Esophagus muscularis mucosa (tissue), 4 donors: ENCODE measurements around the gene SUFU. TPM values are rescaled to one million over a fixed set of nuclear protein-coding genes. Genes with fewer than 3 reads are reported as not detected.

Experiments used
- DNase-seq: peaks from one replicate; pipeline ENCODE4 v3.0.0-alpha.2; 2017; ENCODE audit errors: extremely low spot score
- H3K27ac ChIP-seq, 4 donors: fragments of 200-600 bp; sonication (generic); replicated peaks in 1 of 4; 1 replicate in 3 of 4; 2 replicates in 1 of 4; pipeline ENCODE4 v1.5.1; 2016 to 2019; ENCODE audit warnings: mild to moderate bottlenecking in 1 of 4
- H3K27me3 ChIP-seq, 4 donors: fragments of 200-600 bp; sonication (generic); one replicate each; pipeline versions ENCODE4 v1.5.1 to v1.6.0; 2016 to 2019
- H3K36me3 ChIP-seq, 4 donors: fragments of 200-600 bp; sonication (generic); one replicate each; pipeline ENCODE4 v1.5.1; 2016 to 2019
- H3K4me1 ChIP-seq, 4 donors: fragments of 200-600 bp; sonication (generic); one replicate each; pipeline ENCODE4 v1.5.1; 2016 to 2019
- H3K4me3 ChIP-seq, 4 donors: fragments of 200-600 bp; sonication (generic); 1 replicate in 2 of 4; 2 replicates in 2 of 4; pipeline ENCODE4 v1.5.1; 2016 to 2019; ENCODE audit warnings: mild to moderate bottlenecking in 4 of 4, moderate library complexity in 1 of 4
- H3K9me3 ChIP-seq, 4 donors: fragments of 200-600 bp; sonication (generic); 1 replicate in 3 of 4; 2 replicates in 1 of 4; pipeline ENCODE4 v1.5.1; 2016 to 2019
- CTCF ChIP-seq, 3 experiments: fragments of 200-600 bp in 2 of 3; fragments of 450-650 bp in 1 of 3; sonication (generic) in 2 of 3; IDR thresholded peaks; one replicate each; pipeline ENCODE4 v1.5.1; 2017 to 2019; ENCODE audit warnings: antibody characterized with exemption in 3 of 3, mild to moderate bottlenecking in 2 of 3, moderate library complexity in 1 of 3
- EP300 ChIP-seq: sonication (generic); formaldehyde crosslinking; IDR thresholded peaks from one replicate; pipeline ENCODE4 v1.6.1; 2017; ENCODE audit warnings: antibody characterized with exemption
- POLR2A ChIP-seq: fragments of 450-650 bp; IDR thresholded peaks from one replicate; pipeline ENCODE4 v1.6.1; 2017; ENCODE audit warnings: antibody characterized with exemption, moderate library complexity, mild to moderate bottlenecking, low read depth
- POLR2AphosphoS5 ChIP-seq, 2 donors: sonication (generic); formaldehyde crosslinking; IDR thresholded peaks; one replicate each; pipeline ENCODE4 v1.6.1; 2017; ENCODE audit warnings: antibody characterized with exemption in 2 of 2
- WGBS: methylation state at CpG from one replicate; pipeline ENCODE4 v1.1.5; 2018; 5-methylcytosine and 5-hydroxymethylcytosine counted together
- intact Hi-C: fragments of 100-400 bp; cut with DNase I; formaldehyde crosslinking; loops from one replicate; pipeline ENCODE4 v1.15.1; 2023
- total RNA-seq, 4 donors: library from RNA; depleted of rRNA; stranded (reverse); fragments of >200 nt; gene quantifications; one replicate each; pipeline versions ENCODE4 v1.1.0 to v1.2.1, GENCODE V29; 2016

SUFU gene
- total RNA-seq, 4 donors from 2014 or later: 5.0 to 11.7 (median 10.1) TPM

GRCh38 chr10:102627736-102628293 is 124.0 kb downstream of the SUFU start:
- Histone ChIP-seq H3K27me3 (no peaks in the 10 kb centered on the region), H3K4me1 (peaks cover 57 to 83% (median 77%) of the 10 kb centered on the region in 4 donors), H3K4me3 (no peak overlapping the region), H3K36me3 (peaks cover 0 to 17% (median 13%) of the 10 kb centered on the region in 4 donors), H3K9me3 (no peaks in the 10 kb centered on the region), H3K27ac (peak overlapping the region; percentile 81 to 90 (median 84))
- 42% methylated on average over 5 of the region's 9 CpGs for WGBS
- TF ChIP-seq EP300: no peak
- no peak for DNase-seq
- intact Hi-C loops: no loop called here

- peaks cover 63 to 89% (median 83%) of the 10 kb centered on the region in 4 donors for H3K4me1 ChIP-seq
- intact Hi-C loops: no loop called here
- H3K4me3 ChIP-seq: no peak overlapping the region
- no peaks in the 10 kb centered on the region for H3K9me3 ChIP-seq
- no peak for DNase-seq
- peak overlapping the region; percentile 81 to 90 (median 84) for H3K27ac ChIP-seq
- 59% methylated on average over 11 of the region's 11 CpGs for WGBS
- peaks cover 0 to 17% (median 13%) of the 10 kb centered on the region in 4 donors for H3K36me3 ChIP-seq
- H3K27me3 ChIP-seq: no peaks in the 10 kb centered on the region
- TF ChIP-seq EP300: no peak
- TF ChIP-seq CTCF (IDR thresholded peaks at IDR 0.05): no peak
Observed at GRCh38 chr10:102628451-102628911, 124.7 kb downstream of the SUFU start.

- TF ChIP-seq EP300: no peak
- H3K9me3 ChIP-seq: no peaks in the 10 kb centered on the region
- H3K4me3 ChIP-seq: no peak overlapping the region
- no peaks in the 10 kb centered on the region for H3K27me3 ChIP-seq
- 69% methylated on average over 16 of the region's 22 CpGs for WGBS
- peaks cover 66 to 97% (median 84%) of the 10 kb centered on the region in 4 donors for H3K4me1 ChIP-seq
- H3K36me3 ChIP-seq: peaks cover 0 to 17% (median 13%) of the 10 kb centered on the region in 4 donors
- H3K27ac ChIP-seq: peak overlapping the region; percentile 37 to 90 (median 82)
- intact Hi-C loops: no loop called here
- no peak for DNase-seq
Observed at GRCh38 chr10:102629661-102630614, 126.2 kb downstream of the SUFU start.

GRCh38 chr10:102630663-102631062 is 126.9 kb downstream of the SUFU start:
- H3K27ac ChIP-seq: peak overlapping the region in 2 of 4 donors; percentile 37 to 81
- TF ChIP-seq CTCF (IDR thresholded peaks at IDR 0.05): no peak
- TF ChIP-seq POLR2AphosphoS5 (IDR thresholded peaks at IDR 0.05): no peak
- TF ChIP-seq POLR2A: no peak
- TF ChIP-seq EP300: no peak
- WGBS: 78% methylated on average over 6 of the region's 6 CpGs
- H3K27me3 ChIP-seq: no peaks in the 10 kb centered on the region
- H3K4me1 ChIP-seq: peaks cover 59 to 91% (median 77%) of the 10 kb centered on the region in 4 donors
- H3K4me3 ChIP-seq: no peak overlapping the region
- intact Hi-C loops: no loop called here
- no peaks in the 10 kb centered on the region for H3K9me3 ChIP-seq
- peaks cover 0 to 17% (median 13%) of the 10 kb centered on the region in 4 donors for H3K36me3 ChIP-seq
- DNase-seq: no peak

GRCh38 chr10:102631525-102632393 is 128.0 kb downstream of the SUFU start:
- Histone ChIP-seq H3K4me3 (no peak overlapping the region), H3K9me3 (no peaks in the 10 kb centered on the region), H3K4me1 (peaks cover 48 to 80% (median 66%) of the 10 kb centered on the region in 4 donors), H3K36me3 (peaks cover 0 to 17% (median 13%) of the 10 kb centered on the region in 4 donors), H3K27ac (peak overlapping the region in 2 of 4 donors; percentile 31 to 69), H3K27me3 (no peaks in the 10 kb centered on the region)
- intact Hi-C loops: no loop called here
- no peak for DNase-seq
- TF ChIP-seq EP300 (no peak), POLR2A (no peak), POLR2AphosphoS5 (IDR thresholded peaks at IDR 0.05) (no peak), CTCF (IDR thresholded peaks at IDR 0.05) (no peak)
- 67% methylated on average over 1 of the region's 10 CpGs for WGBS
